ENCODE data around the gene UMAD1.

UMAD1 gene

GRCh38 chr7:7766671-7767070 lies 126.1 kb downstream of the UMAD1 start:
- DNase-seq (ENCODE audit: low spot score): no peak

- no peak for DNase-seq (ENCODE audit: low spot score)
These were observed 128.6 kb downstream of the UMAD1 start for GRCh38 chr7:7768977-7769709.

- DNase-seq (ENCODE audit: low spot score): no peak
These were observed 129.4 kb downstream of the UMAD1 start for GRCh38 chr7:7769710-7770627.

- no peak for DNase-seq (ENCODE audit: low spot score)
These were observed 130.9 kb downstream of the UMAD1 start for GRCh38 chr7:7771452-7771851.

GRCh38 chr7:7772397-7772821 lies 131.9 kb downstream of the UMAD1 start:
- peak; percentile 12 for DNase-seq (ENCODE audit: low spot score)

DNA sequence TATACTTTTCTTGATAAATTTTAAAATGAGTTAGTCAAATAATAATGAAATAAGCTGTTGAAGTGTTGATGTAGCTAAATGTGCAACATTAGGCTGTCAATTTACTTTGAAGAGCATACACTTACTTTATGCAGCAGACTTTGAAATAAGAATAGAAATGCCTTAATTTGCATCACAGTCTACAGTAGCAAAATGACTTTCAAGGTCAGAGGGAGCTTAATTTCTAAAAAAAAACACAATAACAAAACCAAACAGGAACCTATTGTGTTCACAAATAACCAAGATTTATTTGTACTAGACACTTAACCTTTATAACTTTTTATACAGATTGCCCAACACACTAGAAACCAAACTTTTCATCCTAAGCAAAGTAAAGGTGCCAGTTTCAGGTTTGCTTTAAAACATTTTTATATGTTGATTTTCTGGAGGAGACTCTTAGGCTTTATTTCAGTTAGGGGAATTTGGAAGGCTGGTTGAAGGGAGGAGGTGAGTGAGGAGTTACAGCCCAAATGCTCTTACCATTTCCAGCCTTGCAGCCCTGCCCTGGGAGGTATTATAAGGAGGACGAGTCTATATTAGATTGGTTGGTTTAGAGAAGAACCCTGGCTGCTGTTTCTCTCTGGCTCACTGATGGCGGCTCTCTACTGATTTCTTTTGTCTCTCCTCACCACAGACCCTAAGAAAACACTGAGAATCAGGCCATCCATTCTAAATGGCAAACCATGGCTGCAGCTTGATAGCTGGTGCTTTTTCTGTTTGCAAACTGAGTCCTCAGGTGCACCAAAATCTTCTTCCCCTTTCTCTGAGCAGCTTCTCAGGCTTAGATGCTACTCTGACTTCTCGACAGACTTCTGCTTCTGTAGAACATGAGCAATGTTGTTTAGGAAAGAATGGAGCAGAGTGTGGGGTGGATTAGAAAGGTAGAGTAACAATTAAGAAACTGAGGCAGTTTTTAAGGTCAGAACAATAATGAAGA lies 133.1 kb downstream of the UMAD1 start:
- DNase-seq (ENCODE audit: low spot score): no peak

DNA sequence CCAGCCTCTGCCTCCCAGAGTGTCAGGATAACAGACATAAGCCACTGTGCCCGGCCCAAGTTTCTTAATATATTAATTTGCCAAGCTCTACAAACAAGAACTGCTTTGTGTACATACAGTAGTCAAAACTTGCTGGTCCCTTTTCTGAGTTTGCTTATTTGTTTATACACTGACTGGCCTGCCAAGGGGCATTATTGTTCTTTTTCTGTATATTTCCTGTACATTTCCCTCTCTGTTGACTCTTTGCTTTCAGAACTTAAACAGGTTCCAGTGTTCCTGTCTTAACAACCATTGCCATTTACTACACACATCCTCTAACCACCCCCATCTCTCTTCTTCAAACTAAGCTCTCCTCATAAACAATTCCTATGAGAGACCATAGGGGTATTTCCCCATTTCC lies 139.3 kb downstream of the UMAD1 start:
- DNase-seq (ENCODE audit: low spot score): peak; percentile 53

- DNase-seq (ENCODE audit: low spot score): no peak
These were observed 142.4 kb downstream of the UMAD1 start for GRCh38 chr7:7783001-7783400.

DNA sequence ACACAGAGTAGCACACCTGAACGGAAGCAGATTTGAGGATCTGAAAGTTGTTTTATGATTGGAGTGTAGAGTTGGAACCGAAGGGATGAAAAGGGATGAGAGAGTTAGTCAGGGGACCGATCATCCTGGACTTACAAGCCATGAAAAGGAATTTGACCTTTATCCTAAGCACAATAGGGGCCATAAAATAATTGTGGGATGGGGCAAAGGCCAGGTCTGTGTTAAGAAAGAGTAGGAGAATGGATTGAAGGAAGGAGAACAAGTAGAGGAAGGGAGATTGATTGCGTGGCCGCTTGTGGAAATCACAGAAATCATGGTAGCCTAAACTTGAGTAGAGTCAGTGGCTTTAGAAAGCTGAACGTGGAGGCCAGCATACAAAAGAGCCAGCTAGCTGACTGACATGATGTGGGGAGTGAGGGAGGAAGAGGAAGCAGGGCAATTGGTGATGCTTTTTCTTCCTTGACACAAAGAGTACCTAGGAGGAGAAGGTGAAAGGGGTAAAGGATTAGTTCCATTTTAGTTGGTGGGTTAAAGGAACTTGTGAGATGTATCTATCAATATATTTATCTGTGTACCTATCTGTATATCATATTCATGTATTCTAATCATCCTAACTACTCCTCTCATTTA lies 144.9 kb downstream of the UMAD1 start:
- no peak for DNase-seq (ENCODE audit: low spot score)

GRCh38 chr7:7786595-7786994 lies 146.0 kb downstream of the UMAD1 start:
- no peak for DNase-seq (ENCODE audit: low spot score)

DNA sequence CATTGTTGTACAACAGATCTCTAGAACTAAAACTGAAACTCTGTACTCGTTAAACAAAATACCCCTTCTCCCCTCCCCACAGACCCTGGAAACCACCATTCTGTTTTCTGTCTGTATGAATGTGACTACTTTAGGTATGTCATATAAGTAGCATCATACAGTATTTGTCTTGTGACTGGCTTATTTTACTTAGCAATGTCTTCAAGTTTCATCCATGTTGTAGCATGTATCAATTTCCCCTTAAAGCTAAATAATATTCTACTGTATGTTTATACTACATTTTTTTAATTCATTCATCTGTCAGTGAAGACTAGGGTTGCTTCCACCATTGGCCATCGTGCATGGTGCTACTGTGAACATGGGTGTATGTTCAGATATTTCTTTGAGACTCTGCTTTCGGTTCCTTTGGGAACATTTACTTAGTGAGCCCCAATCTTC lies 149.0 kb downstream of the UMAD1 start:
- DNase-seq (ENCODE audit: low spot score): no peak

DNA sequence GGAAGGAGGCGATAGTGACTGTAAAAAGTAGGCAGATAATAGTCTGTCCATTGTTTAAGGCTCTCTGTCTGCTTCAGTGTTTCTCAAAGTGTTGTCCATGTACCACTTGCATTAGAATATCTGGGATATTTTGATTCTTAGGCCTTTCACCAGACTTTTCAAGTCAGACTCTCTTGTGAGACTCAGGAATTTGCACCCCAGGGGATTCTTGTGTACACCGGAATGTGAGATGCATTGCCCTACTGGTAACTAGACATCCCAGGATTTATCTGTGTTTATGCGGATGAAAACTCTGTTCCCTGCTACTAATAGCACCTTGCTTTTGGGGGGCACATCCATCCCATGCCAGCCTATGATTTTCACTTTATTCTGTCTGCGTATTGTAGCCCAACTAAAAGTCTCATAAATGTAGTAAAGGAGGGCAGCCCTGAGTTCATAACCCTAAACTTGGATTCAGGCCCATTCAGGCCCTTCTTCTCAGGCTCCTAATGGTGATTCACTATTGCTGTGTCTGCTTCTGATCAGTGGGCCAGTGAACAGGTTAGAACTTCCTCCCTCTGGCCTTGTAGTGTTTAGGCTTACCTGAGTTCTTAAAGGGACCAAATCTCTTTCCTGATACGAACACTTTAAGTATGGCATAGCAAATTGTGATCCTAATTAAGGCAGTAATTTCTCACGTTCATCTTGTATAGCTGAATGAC lies 149.6 kb downstream of the UMAD1 start:
- DNase-seq (ENCODE audit: low spot score): no peak

DNA sequence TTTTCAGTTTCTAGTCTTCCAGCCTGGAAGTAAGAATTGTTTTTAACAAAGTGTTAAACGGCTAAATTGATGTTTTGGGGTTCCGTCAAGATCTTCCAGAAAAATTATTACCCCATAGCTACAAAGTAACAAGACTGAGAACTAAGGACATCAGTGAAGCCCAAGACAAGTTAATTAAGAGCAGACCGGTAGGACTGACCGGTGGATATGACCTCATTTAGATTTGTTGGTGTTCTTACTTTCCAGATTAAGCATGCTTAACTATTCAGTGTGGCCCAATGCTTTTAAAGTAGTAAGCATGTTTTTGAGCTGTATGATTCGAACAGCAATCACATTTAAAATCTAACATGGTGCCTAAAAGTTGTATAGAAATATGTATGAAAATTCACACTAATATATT lies 151.0 kb downstream of the UMAD1 start:
- DNase-seq (ENCODE audit: low spot score): no peak

DNA sequence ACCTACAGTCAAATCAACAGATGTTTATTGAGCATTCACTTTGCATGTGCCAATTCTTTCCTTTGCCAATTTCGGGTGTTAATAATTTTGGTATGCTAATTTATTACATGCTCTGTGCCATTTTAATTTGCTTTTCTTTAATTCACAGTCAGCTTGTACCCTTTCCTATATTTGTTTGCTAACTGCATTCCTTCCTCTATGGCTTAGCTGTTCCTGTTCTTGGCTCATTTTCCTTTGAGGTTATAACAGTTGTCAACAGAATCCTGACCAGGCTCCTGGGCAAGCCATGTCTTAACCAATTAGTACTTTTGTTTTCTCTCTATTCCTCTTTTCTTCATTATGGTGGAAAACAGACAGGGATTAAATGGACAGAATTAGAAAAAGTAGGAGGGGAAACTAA lies 151.5 kb downstream of the UMAD1 start:
- DNase-seq (ENCODE audit: low spot score): no peak

GRCh38 chr7:7793249-7793648 lies 152.7 kb downstream of the UMAD1 start:
- DNase-seq (ENCODE audit: low spot score): no peak

- no peak for DNase-seq (ENCODE audit: low spot score)
These were observed 153.4 kb downstream of the UMAD1 start for GRCh38 chr7:7793921-7794320.

DNA sequence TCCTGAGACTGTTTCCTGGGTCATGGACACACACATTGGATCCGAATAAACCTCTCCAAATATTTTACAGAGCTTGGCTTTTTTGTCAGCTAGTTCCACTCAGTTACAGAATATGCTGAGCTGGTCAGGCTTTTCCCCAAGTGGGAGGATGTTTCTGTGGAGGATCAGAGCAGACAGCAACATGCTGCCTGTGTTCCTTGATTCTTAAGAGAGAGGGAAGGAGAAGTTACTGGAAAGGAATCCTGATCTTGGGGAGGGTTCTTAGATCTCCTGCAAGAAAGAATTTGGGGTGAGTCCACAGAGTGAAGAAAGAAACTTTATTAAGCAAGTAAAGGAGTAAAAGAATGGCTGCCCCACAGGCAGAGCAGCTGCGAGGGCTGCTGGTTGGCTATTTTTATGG lies 154.7 kb downstream of the UMAD1 start:
- no peak for DNase-seq (ENCODE audit: low spot score)

DNA sequence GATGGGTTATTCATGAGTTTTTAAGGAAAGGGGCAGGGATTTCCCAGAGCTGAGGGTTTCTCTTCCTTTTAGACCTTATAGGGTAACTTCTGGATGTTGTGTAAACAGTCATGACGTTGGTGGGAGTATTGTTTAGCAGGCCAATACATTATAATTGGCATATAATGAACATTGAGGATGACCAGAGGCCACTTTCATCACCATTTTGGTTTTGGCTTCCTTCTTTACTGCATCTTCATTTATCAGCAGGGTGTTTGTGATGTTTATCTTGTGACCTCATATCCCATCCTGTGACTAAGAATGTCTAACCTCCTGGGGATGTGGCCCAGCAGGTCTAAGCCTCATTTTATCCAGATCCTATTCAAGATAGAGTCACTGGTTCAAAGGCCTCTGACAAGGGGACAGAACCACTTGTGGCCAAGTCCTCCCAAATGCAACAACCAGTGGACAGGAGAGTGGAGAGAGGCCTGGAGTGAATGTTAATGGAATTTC lies 155.1 kb downstream of the UMAD1 start:
- no peak for DNase-seq (ENCODE audit: low spot score)

DNA sequence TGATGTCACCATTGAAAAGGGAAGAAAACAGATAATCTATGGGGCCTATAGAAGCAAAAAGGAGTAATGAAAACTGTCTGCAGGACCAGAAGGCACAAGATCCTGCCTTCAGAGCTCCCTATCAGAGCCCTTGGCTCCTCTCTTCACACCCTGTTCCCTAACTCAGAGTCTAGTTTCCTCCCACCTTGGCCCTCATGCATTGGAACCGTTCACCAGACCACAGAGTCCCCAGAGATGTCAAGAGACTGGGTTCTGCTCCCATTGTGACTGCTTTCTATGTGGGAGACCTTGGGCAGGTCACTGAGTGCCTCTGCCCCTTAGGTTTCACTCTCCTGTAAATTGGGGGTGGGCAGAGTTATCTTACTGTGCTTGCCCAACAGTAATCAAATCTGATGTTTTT lies 158.0 kb downstream of the UMAD1 start:
- DNase-seq (ENCODE audit: low spot score): no peak

GRCh38 chr7:7799138-7799537 lies 158.6 kb downstream of the UMAD1 start:
- DNase-seq (ENCODE audit: low spot score): no peak

DNA sequence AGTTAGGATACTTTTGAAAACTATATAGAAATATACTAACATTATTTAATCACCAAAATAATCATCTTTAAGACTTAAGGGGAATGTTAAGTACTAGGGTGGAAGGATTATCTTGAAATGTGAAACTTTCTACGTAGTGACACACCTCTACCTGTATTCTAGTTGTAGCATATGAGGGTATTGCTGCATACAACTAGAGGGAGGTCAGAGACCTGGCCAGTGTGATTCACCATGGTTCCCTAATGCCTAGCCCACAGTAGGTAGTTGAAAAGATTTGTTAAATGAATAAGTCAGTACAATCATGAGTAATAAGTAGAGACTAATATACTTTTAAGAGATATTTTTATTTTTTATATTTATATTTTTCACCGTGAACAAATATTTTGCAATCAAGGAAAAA lies 162.0 kb downstream of the UMAD1 start:
- DNase-seq (ENCODE audit: low spot score): no peak
